D721Med (cell line): Measurements from ENCODE around the gene RAB43.
"Not testable (repeated sequence)": the region's sequence is repeated elsewhere in the genome, so short reads cannot be mapped to it uniquely, and the experiment has no call there.

Source experiments
- DNase-seq: peaks from one replicate; pipeline ENCODE4 v3.0.0; 2011; ENCODE audit warnings: low spot score; ENCODE audit not compliant: insufficient read length
- FAIRE-seq: peaks from 2 replicates; lab custom pipeline; 2011; peaks lifted over from hg19 to GRCh38; lab: Jason Lieb, UNC
- TF ChIP-seq, protein P1 (sequence below): IDR thresholded peaks from 2 replicates; pipeline ENCODE4 v1.5.1; 2012; ENCODE audit warnings: mild to moderate bottlenecking, control low read depth; ENCODE audit not compliant: insufficient read depth; ENCODE audit errors: missing control alignments

The RAB43 gene

DNA sequence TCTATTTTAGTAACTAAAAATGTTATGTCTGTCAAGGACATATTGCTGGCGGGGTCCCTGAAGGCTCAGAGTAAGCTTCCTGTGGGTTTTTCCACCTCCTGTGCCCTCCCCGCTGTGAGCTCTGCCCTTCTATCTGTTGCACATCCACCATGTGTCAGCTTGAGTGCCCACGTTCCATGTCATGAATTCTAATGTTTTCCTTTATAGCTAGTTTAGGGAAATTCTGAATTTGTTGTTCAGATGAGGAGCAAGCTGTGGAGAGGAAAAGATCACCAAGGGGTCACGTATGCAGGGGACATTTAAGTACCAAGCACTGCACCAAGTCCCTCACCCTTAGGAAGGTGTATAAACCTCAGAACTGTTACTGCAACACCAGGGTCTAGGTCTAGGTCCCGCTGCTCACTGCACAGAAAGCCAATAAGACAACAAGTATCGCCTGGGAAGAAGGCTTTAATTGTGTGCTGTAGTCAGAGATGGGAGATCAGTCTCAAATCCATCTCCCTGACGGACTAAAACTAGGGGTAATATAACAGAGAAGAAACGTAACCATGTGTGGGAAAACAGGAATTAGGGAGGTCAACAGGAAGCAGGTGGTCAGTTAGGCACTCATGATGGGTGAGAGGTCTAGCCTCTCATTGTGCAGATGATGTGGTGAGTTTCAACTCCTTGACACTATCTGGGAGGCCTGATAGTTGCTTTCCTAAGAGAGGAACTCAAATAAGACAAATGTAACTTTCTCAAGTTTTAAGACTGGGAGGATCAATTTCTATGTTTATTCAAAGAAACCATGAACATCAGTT, 51.3 kb downstream of the RAB43 start:
- FAIRE-seq, result no peak
- TF ChIP-seq, protein P1, sequence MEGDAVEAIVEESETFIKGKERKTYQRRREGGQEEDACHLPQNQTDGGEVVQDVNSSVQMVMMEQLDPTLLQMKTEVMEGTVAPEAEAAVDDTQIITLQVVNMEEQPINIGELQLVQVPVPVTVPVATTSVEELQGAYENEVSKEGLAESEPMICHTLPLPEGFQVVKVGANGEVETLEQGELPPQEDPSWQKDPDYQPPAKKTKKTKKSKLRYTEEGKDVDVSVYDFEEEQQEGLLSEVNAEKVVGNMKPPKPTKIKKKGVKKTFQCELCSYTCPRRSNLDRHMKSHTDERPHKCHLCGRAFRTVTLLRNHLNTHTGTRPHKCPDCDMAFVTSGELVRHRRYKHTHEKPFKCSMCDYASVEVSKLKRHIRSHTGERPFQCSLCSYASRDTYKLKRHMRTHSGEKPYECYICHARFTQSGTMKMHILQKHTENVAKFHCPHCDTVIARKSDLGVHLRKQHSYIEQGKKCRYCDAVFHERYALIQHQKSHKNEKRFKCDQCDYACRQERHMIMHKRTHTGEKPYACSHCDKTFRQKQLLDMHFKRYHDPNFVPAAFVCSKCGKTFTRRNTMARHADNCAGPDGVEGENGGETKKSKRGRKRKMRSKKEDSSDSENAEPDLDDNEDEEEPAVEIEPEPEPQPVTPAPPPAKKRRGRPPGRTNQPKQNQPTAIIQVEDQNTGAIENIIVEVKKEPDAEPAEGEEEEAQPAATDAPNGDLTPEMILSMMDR, result no peak

DNA sequence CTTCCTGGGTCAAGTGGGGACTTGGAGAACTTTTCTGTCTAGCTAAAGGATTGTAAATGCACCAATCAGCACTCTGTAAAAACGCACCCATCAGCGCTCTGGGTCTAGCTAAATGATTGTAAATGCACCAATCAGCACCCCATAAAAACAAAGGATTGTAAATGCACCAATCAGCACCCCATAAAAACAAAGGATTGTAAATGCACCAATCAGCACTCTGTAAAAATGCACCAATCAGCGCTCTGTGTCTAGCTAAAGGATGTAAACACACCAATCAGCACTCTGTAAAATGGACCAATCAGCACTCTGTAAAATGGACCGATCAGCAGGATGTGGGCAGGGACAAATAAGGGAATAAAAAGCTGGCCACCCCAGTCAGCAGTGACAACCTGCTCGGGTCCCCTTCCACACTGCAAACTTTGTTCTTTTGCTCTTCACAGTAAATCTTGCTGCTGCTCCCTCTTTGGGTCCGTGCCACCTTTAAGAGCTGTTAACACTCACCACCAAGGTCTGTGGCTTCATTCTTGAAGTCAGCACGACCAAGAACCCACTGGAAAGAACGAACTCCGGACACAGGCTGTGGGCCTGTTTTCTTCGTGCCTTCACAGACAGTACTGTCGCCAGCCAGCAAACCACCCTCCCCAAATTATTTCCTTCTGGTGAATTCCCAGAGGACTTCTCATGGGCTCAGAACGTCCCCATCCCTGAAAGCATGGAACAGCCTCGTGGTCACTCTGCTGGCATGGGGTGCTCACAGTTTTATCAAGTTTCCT, 52.1 kb downstream of the RAB43 start:
- FAIRE-seq, DNase-seq: not testable (repeated sequence)

More for the DNA sequence above, 51.3 kb downstream of the RAB43 start:
- DNase-seq, result no peak

- FAIRE-seq (no peak), DNase-seq (no peak)
- TF ChIP-seq, protein P1, result no peak
These were observed 53.2 kb downstream of the RAB43 start for GRCh38 chr3:129068291-129068886.

- DNase-seq, FAIRE-seq: not testable (repeated sequence)
These were observed 53.9 kb downstream of the RAB43 start for GRCh38 chr3:129067719-129068118.

DNA sequence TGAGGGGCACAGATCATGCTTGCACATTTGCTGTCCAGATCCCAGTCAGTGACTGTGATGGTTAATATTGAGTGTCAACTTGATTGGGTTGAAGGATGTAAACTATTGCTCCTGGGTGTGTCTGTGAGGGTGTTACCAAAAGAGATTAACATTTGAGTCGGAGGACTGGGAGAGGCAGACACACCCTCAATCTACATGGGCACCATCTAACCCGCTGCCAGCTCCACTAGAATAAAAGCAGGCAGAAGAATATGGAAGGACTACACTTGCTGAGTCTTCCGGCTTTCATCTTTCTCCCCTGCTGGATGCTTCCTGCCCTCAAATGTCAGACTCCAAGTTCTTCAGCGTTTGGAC, 55.9 kb downstream of the RAB43 start:
- FAIRE-seq (no peak), DNase-seq (no peak)
- TF ChIP-seq, protein P1, result no peak

DNA sequence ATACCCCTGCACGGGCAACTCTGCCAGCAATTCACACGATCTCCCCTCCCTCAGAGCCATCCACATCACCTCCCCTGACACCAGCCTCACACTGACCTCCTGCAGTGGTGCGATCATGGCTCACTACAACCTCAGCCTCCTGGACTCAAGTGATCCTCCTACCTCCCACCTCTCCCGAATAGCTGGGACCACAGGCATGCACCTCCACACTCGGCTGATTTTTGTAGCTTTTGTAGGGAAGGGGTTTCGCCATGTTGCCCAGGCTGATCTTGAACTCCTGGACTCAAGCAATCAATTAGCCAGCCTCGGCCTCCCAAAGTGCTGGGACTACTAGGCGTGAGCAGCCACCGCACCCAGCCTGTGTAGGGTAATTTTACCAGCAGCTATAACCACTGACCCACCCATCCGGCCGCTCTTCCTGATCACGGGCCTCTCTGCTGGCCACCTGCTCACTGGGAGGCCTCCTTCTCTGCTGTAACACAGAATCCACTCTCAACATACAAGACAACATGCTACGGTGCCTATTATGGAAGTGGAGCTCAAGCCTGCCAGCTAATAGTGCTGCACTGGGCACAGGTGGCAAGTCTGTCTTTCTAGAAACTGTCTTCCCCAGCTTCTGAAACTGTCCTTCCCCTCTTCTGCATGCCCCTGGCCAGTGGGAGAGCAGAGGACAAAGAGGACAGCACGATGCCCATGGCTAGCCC, 56.4 kb downstream of the RAB43 start:
- TF ChIP-seq, protein P1, result no peak
- DNase-seq (no peak), FAIRE-seq (no peak)

GRCh38 chr3:129063841-129064482, 57.6 kb downstream of the RAB43 start:
- TF ChIP-seq, protein P1, result no peak
- FAIRE-seq, result no peak
- no peak for DNase-seq
